CD4-positive, alpha-beta T cell treated with Interleukin-4 for 1 hour (primary cell): Measurements from ENCODE around the gene WNT3A.
"Not testable (repeated sequence)": the region's sequence is repeated elsewhere in the genome, so short reads cannot be mapped to it uniquely, and the experiment has no call there.

Experiments used
- DNase-seq, 2 donors: peaks; one replicate each; pipeline ENCODE4 v3.0.0-alpha.2; 2020 to 2022

Gene WNT3A, protein sequence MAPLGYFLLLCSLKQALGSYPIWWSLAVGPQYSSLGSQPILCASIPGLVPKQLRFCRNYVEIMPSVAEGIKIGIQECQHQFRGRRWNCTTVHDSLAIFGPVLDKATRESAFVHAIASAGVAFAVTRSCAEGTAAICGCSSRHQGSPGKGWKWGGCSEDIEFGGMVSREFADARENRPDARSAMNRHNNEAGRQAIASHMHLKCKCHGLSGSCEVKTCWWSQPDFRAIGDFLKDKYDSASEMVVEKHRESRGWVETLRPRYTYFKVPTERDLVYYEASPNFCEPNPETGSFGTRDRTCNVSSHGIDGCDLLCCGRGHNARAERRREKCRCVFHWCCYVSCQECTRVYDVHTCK

DNA sequence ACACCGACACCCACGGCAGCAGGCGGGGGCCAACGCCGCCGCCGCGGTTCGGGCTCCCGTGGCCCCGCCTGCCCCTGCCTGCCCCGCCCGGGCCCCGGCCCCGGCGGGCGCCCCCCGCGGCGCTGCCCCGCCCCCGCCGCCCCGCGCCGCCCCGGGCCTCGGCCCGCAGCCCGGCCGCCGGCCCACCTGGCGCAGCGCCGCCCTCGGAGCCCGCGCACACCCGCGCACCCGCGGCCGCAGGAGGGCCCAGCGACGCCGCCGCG, at the start of gene WNT3A:
TSS of gene WNT3A (plus strand) at position 213 of the 263 bp plus-strand sequence. CDS start 131 bp downstream, outside the sequence.
- no peak for DNase-seq

DNA sequence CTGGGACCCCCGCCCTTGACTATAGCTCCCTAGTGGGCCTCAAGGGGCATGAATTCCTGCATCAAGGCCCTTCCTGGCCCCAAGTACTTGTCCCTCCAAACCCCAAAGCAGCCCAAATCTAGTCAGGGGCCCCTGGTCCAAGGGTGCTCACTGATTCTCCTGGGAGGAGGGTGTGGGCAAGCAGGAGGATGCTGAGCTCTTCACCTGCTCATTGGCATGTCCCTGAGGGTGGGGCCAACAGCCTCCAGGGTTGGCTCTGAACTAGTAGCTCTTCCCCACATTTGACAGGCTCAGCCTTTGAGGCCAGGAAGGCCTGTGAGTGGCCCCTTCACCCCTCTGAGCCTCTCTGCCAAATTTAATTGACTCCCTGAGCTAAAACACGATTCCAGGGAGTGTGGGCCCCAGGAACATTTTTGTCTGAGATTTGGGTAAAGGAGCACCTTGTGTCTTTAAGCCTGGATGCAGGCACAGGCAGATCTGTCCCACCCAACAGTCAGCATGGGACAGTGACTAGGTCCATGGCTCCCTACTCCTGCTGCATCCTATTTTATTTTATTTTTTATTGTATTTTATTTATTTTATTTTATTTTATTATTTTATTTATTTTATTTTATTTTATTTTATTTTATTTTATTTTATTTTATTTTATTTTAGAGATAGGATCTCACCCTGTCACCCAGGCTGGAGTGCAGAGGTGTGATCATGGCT, 48.0 kb upstream of the WNT3A start:
- DNase-seq: no peak

DNA sequence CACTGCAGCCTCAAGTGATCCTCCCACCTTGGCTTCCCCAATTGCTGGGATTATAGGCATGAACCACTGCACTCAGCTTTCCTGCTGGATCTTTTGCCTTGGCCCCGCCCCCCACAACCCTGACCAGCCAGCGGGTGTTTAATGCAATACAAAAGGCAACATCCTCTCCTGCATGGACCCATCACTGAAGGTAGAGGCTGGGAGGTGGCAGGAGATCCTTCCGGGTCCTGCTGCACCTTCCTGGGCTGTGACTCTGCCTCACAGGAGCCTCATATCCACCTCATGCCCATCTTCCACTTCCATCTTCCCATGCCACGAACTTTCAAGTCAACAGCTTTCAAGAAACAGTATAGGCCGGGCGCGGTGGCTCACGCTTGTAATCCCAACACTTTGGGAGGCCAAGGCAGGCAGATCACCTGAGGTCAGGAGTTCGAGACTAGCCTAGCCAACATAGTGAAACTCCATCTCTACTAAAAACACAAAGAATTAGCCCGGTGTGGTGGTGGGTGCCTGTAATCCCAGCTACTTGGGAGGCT, 47.4 kb upstream of the WNT3A start:
- no peak for DNase-seq

DNA sequence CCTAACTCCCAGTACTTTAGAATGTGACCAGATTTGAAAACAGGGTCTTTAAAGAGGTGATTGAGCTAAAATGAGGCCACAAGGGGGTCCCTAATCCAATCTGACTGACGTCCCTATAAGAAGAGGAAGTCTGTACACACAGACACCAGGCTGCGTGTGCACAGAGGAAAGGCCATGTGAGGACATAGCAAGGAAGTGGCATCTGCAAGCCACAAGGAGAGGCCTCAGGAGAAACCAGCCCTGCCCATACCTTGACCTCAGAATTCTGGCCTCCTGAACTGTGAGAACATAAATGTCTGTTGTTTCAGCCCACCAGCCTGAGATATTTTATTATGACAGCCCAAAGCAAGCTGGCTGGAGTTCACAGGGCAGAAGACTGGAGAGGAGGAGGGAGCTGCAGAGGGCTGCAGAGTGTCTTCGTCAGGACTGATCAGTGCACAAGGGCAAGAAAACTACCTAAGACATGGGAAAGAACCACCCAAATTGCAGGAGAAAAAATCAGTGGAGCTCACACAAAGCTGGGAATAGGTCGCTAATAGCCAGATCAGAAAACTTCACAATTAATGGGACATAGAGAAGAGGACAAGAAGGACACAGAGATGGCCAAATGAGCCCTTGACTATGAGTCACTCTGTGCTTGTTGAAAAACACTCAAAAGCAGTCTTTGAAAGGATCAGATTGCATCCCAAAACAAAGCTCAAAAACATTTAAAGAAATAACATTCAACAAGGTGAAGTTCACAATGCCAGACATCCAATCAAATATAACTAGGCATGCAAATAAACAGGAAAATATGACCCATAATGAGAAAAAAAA, 44.9 kb upstream of the WNT3A start:
- no peak for DNase-seq

DNA sequence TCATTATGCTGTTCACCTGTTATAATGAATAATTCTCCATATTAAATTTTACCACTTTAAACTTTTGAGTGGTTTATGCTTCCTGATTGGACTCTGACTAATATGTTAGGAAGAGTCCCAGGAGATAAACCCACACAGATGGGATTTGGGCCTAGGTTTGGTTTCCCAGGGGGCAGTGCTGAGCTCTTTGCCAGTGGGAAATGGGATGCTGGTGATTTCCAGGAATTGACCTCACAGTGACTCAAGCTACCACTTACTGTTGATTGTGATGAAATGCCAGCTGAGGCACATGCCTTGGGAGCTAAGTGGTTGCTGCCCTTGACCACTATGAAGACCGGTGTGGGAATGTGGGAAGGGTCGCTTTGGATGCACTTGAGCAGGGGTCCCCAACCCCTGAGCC, 40.1 kb upstream of the WNT3A start:
- not testable (repeated sequence) for DNase-seq

DNA sequence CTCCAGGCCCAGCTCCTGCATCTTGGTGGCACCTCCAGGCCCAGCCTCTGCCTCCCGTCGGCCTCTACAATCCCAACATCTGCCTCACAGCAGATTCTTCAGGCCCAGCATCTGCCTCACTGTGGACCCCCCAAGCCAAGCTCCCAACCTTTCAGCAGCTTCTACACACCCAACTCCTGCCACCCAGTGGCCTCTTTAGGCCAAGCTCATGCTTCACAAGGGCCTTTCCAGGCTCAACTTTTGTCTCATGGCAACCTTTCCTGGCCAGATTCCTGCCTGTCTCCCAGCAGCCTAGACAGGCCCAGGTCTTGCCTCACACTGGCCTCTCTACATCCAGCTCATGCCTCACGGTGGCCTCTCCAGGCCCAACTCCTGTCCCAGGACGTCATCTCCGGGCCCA, 39.0 kb upstream of the WNT3A start:
- not testable (repeated sequence) for DNase-seq

DNA sequence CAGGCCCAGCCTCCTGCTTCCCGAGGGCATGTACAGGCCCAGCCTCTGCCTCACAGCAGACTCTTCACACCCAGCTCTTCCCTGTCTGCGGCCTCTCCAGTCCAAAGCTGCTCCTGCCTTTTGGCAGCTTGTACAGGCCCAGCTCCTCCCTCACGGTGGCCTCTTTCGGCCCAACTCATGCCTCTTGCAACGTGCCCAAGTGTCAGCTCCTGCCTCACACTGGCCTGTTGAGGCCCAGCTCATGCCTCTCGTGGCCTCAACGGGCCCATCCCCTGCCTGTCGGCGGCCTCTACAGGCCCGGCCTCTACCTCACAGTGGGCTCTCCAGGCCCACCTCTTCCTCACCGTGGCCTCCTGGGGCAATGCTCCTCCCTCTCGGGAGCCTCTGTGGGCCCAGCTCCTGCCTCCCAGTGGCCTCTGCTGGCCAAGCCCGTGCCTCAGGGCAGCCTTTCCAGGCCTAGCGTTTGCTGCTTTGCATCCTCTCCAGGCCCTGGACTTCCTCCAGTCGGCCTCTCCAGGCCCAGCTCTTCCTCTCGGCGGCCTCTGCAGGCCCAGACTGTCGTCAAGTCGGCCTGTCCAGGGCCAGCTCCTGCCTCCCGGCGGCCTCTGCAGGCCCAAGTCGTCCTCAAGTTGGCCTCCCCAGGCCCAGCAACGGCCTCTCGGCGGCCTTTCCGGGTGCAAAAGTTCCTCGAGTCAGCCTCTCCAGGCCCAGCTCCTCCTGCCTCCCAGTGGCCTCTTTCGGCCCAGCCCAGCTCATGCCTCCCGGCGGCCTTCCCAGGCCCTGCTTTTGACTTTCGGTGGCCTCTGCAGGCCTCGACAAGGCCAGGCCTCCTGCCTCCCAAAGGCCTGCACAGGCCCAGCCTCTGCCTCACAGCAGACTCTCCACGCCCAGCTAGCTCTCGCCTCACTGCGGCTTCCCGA, 36.5 kb upstream of the WNT3A start:
- DNase-seq: not testable (repeated sequence)

DNA sequence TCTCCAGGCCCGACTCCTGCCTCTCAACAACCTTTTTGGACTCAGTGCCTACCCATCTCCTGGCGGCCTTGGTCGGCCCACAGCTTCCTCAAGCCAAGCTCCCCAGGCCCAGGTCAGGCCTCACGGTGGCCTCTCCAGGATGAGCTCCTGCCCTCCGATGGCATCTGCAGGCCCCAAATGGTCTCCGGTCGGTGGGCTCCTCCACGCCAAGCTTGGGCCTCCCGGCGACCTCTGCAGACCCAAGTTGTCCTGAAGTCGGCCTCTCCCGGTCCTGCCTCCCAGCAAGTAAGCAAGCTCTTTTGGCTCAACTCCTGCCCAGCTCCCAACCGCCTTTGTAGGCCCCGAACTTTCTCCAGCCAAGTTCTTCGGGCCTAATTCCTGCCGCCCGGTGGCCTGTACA, 35.6 kb upstream of the WNT3A start:
- not testable (repeated sequence) for DNase-seq

DNA sequence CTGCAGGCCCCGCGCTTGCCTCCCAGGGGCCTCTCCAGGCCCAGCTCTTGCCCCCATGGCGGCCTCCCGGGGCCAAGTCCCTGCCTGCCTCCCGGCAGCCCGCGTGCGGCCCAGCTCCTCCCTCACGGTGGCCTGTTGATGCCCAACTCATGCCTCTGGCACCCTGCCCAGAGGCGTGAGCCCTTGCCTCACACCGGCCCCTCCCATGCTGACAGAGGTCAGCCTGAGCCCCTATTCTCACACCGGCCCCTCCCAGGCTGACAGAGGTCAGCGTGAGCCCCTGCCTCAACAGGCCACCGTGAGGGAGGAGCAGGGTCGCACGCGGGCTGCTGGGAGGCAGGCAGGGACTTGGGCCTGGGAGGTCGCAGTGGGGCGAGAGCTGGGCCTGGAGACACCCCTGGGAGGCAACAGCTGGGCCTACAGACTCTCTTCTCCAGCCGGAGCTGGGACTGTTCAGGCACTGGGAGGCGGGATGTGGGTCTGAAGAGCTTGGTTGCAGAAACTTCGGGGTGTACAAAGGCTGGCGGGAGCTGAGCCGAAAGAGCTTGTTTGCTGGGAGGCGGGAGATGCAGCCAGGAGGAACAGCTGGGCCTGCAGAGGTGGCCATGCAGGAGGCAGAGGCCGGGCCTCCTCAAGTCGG, 35.0 kb upstream of the WNT3A start:
- DNase-seq: not testable (repeated sequence)

DNA sequence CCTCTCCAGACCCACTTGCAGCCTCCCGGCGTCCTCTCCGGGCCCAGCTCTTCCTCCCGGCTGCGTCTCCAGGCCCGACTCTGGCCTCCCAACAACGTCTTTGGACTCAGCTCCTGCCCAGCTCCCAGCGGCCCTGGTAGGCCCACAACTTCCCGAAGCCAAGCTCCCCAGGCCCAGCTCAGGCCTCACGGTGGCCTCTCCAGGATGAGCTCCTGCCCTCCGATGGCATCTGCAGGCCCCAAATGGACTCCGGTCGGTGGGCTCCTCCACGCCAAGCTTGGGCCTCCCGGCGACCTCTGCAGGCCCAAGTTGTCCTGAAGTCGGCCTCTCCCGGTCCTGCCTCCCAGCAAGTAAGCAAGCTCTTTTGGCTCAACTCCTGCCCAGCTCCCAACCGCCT, 34.5 kb upstream of the WNT3A start:
- DNase-seq: not testable (repeated sequence)

DNA sequence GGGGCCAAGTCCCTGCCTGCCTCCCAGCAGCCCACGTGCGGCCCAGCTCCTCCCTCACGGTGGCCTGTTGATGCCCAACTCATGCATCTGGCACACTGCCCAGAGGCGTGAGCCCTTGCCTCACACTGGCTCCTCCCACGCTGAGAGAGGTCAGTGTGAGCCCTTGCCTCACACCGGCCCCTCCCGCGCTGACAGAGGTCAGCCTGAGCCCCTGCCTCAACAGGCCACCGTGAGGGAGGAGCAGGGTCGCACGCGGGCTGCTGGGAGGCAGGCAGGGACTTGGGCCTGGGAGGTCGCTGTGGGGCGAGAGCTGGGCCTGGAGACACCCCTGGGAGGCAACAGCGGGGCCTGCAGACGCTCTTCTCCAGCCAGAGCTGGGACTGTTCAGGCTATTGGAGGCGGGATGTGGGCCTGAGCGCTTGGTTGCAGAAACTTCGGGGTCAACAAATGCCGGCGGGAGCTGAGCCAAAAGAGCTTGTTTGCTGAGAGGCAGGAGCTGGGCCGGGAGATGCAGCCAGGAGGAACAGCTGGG, 33.9 kb upstream of the WNT3A start:
- not testable (repeated sequence) for DNase-seq

DNA sequence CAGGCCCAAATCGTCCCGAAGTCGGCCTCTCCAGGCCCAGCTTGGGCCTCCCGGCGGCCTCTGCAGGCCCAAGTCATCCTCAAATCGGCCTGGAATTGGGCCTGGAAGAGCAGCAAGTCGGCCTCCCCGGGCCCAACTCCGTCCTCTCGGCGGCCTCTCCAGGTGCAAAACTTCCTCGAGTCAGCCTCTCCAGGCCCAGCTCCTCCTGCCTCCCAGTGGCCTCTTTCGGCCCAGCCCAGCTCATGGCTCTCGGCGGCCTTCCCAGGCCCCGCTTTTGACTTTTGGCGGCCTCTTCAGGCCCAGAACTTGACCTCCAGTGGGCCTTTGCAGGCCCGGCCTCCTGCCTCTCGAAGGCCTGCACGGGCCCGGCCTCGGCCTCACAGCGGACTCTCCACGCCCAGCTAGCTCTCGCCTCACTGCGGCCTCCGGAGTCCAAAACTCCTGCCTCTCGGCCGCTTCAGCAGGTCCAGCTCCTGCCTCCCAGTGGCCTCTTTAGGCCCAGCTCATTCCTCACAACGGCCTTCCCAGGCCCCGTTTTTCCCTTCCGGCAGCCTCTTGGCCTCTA, 33.0 kb upstream of the WNT3A start:
- not testable (repeated sequence) for DNase-seq

DNA sequence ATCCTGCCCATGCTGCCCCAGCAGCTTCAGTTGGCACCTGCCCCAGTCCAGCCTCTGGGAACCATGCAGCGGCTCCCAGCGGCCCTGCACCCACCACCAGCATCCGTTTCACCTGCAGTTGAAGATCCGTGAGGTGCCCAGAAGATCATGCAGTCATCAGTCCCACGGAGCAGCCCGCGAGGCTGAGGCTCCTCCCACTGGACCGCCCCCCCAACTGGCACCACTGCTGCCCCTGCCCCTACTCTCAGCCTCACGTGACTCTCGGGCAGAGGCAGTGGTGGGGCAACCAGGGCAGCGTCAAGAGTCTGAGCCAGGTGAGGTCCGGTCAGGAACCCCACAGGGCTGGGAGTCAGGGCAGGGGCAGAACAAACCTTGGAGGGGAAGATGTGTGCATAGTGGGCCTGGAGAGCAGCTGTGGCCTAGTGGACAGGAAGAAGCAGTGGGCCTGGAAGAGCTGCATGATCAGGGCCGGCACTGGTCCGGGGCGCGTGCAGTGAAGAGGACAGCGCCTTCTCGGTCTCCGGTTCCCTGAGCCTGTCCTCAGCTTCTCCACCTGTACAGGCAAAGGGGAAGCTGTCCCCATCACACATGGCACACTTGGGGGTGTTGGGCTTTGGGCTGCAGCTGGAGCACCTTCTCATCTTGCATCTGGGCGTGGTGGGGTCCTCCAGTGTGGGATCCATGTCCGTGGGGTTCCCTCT, 31.1 kb upstream of the WNT3A start:
- not testable (repeated sequence) for DNase-seq

DNA sequence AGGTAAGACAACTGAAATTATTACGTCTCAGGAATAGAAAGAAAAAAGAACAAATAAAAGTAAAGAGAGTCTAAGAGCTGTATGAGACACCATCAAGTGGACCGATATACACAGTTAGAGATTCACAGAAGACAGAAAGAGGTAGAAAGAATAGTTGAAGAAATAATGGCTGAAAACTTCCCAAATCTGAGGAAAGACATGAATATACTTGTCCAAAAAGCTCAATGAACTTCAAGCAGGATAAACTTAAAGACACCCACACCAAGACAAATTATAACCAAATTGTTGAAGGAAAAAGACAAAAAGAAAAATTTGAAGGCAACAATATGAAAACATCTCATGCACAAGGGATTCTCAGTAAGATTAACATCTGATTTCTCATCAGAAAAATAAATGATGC, 19.6 kb upstream of the WNT3A start:
- no peak for DNase-seq

DNA sequence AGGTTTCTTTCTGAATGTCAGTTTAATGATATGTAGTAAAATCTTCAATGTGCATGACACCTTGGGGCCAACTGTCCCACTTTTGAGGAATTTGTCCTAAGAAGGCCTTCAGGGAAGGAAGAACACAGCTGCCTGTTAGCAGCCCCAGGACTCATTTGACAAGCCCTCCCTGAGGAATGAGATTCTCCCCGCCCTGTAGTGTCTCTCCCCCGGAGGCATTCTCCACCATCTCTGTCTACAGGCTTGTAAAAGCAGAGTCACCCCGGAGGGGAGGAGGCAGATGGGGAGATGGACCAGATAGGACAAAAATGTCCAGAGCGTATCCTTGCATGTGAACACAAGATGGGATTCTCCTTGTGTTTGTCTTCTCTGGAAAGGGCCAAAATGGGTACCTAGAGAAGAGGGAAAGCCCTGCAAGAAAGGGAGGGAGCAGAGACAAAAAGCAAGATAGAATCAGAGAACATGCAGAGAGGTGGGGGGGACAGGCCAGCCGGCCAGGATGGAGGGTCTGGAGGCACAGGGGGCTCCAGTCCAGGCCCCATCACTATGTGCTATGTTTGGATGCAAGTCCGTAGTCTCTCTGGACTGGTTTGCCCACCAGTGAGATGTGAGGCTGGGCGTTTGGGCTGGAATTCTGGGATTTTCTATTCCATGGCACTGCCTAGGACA, 12.0 kb upstream of the WNT3A start:
- DNase-seq: no peak

DNA sequence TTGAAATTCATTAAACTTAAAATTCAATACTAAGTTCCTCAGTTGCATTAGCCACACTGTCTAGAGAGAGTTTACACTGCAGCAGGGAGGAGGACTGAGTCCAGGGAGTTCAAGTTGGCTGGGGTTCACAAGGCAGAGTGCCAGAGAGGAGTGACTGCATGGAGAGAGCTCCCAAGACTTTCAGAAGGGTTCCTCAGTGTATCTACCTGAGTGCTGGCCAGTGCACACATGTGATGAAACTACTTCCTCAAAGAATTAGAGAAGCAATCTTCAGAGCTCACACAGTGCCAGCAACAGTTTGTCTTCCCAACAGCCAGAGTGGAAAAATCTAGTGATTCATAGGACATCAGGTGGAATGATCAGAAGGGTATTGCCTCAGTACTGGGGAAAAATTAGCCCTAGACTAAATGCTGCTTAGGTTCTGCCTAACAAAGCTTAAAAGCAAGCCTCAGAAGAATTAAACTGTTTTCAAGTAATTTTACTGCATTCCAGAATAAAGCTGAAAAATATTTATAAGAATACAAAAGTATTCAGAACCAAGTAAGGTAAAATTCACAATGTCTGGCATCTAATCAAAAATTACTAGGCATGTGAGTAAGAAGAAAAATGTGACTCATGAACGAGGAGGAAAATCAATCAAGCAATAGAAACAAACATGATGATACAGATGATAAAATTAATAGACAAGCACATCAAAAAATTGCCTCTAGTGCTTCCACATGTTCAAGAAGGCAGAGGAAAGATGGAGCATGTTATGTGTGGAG, 10.4 kb upstream of the WNT3A start:
- no peak for DNase-seq

DNA sequence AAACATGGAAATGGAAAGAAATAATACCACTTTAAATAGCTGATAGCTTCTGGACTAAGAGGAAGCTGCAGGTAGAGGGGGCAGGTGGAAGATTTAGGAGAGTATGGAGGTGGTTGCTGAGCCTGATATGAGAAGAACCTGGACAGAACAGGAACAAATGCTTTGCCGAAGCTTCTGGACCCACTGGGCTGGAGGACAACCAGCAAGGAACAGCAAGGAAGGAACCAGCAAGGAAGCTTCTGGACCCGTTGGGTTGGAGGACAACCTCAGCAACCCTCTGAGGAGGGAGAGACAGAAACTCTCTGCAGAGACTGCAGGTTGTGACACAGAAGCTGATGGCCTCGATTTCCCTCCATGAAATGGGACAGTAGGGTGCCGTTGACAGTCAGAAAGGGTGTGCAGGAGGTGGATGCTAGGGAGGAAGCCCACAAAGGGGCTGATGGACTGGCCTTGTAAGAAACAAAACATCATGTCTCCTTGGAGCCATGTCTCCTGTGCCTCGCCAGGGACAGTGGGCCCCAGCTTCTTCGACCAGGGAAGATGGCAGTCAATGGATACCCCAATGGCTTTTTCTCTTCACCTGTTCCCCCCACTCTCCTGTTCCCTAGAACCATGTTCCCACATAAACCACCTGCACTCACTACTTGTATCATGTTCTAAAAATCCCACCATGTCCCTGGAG, 8.3 kb upstream of the WNT3A start:
- no peak for DNase-seq
